Left colon (tissue), 2 donors: ENCODE results near the gene FRYL. TPM values are rescaled to one million over a fixed set of nuclear protein-coding genes. Genes with fewer than 3 reads are reported as not detected.
"Not testable (repeated sequence)": the region's sequence is repeated elsewhere in the genome, so short reads cannot be mapped to it uniquely, and the experiment has no call there.

ENCODE experiments used
- ATAC-seq: fragments of 200-7000 bp; cut with Tn5 transposase; one replicate; pipeline ENCODE4 v1.9.1; 2020; ENCODE audit warnings: mild to moderate bottlenecking, moderate library complexity
- DNase-seq, 2 donors: peaks; one replicate each; pipeline ENCODE4 v3.0.0-alpha.2; 2020
- intact Hi-C, 2 donors: fragments of 100-400 bp; cut with DNase I in 1 of 2; cut with micrococcal nuclease in 1 of 2; formaldehyde crosslinking; loops; one replicate each; pipeline versions ENCODE4 v1.11.2 to v1.14.0; 2022; cut with DNase I, micrococcal nuclease
- total RNA-seq, 2 donors: library from RNA; stranded (reverse); fragmentation: NEBNext Ultra II Directional; extraction: Animal tissue kit (Norgen Biotek cat#: 25700); gene quantifications; one replicate each; pipeline ENCODE4 v1.2.1, GENCODE V29; 2021
- donor health status: DM: no; HTN: no; CAD: no.
- donor health status: DM: yes; HTN: yes; CAD: no.

FRYL gene
- total RNA-seq, 2 donors from 2014 or later, result 288 to 437 TPM

- DNase-seq (no peak), ATAC-seq (no peak)
- intact Hi-C loops, result no loop called here
These were observed 134.8 kb downstream of the FRYL start for GRCh38 chr4:48645225-48645794.

- DNase-seq (no peak), ATAC-seq (peak; percentile 13)
- intact Hi-C loops, result no loop called here
These were observed 137.4 kb downstream of the FRYL start for GRCh38 chr4:48642421-48643374.

GRCh38 chr4:48641401-48641800, 138.7 kb downstream of the FRYL start:
- ATAC-seq, result no peak
- DNase-seq, result no peak

GRCh38 chr4:48640699-48641098, 139.4 kb downstream of the FRYL start:
- intact Hi-C loops, result no loop called here
- DNase-seq (no peak), ATAC-seq (peak; percentile 19)

More at GRCh38 chr4:48641401-48641800, 138.7 kb downstream of the FRYL start:
- intact Hi-C loops, result no loop called here

- intact Hi-C loops, result no loop called here
- ATAC-seq (peak; percentile 55), DNase-seq (no peak)
These were observed 139.9 kb downstream of the FRYL start for GRCh38 chr4:48640225-48640624.

GRCh38 chr4:48639807-48640206, 140.3 kb downstream of the FRYL start:
- intact Hi-C loops, result no loop called here
- DNase-seq (no peak), ATAC-seq (no peak)

GRCh38 chr4:48638586-48638985, 141.5 kb downstream of the FRYL start:
- ATAC-seq, intact Hi-C loops, DNase-seq: not testable (repeated sequence)

- ATAC-seq (no peak), DNase-seq (no peak)
- intact Hi-C loops, result no loop called here
These were observed 143.2 kb downstream of the FRYL start for GRCh38 chr4:48636911-48637310.

- ATAC-seq, result no peak
- intact Hi-C loops, result no loop called here
- DNase-seq, result no peak
These were observed 144.1 kb downstream of the FRYL start for GRCh38 chr4:48635980-48636379.

GRCh38 chr4:48635310-48635709, 144.8 kb downstream of the FRYL start:
- intact Hi-C loops, result no loop called here
- DNase-seq (no peak), ATAC-seq (peak; percentile 35)

GRCh38 chr4:48634688-48635308, 145.3 kb downstream of the FRYL start:
- DNase-seq (no peak), ATAC-seq (no peak)
- intact Hi-C loops, result no loop called here

- DNase-seq (no peak), ATAC-seq (no peak)
- intact Hi-C loops, result no loop called here
These were observed 146.4 kb downstream of the FRYL start for GRCh38 chr4:48633657-48634056.

GRCh38 chr4:48629458-48629857, 150.6 kb downstream of the FRYL start:
- DNase-seq (no peak), ATAC-seq (no peak)
- intact Hi-C loops, result no loop called here

GRCh38 chr4:48623182-48623780, 156.8 kb downstream of the FRYL start:
- ATAC-seq (peak; percentile 22), DNase-seq (no peak)

GRCh38 chr4:48620831-48621230, 159.2 kb downstream of the FRYL start:
- DNase-seq (no peak), ATAC-seq (peak; percentile 45)
- intact Hi-C loops, result no loop called here

More at GRCh38 chr4:48623182-48623780, 156.8 kb downstream of the FRYL start:
- intact Hi-C loops, result no loop called here

- ATAC-seq, result peak; percentile 66
- intact Hi-C loops, result no loop called here
These were observed 160.0 kb downstream of the FRYL start for GRCh38 chr4:48620093-48620492.

GRCh38 chr4:48604527-48604926, 175.6 kb downstream of the FRYL start:
- peak; percentile 72 for ATAC-seq
- DNase-seq, result peak in 1 of 2 donors; percentile 54
- intact Hi-C loops, result no loop called here

More at GRCh38 chr4:48620093-48620492, 160.0 kb downstream of the FRYL start:
- no peak for DNase-seq

- DNase-seq, result no peak
- intact Hi-C loops, result no loop called here
- no peak for ATAC-seq
These were observed 176.0 kb downstream of the FRYL start for GRCh38 chr4:48604041-48604440.

- no peak for DNase-seq
- peak; percentile 73 for ATAC-seq
- intact Hi-C loops, result no loop called here
These were observed 176.6 kb downstream of the FRYL start for GRCh38 chr4:48603366-48604003.
